Measurements from ENCODE around the gene ETS1.

The ETS1 gene

DNA sequence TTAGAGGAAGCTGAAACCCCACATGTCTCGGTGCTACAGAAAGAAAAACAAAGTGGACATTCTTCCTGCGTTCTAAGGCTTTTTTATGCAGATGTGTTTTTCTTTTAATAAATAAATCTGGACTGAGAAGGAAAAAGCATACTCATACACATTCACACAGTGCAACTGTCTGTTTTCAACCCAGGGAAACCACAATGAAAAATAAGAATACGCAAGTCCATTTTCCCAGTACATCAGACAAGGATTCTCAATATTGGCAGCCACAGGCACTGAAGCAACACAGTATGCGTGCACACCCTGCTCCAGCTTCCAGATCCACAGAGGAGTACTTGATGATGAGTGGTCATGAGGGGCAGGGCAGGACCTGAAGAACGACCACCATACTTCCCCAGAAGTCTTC, 86.9 kb downstream of the ETS1 start:
- DNase-seq (ENCODE audit: low read depth), result no peak

GRCh38 chr11:128499613-128500253, 87.6 kb downstream of the ETS1 start:
- no peak for DNase-seq (ENCODE audit: low read depth)

- no peak for DNase-seq (ENCODE audit: low read depth)
Observed at GRCh38 chr11:128498721-128499245, 88.6 kb downstream of the ETS1 start.

- DNase-seq (ENCODE audit: low read depth), result no peak
Observed at GRCh38 chr11:128497776-128498095, 89.6 kb downstream of the ETS1 start.

DNA sequence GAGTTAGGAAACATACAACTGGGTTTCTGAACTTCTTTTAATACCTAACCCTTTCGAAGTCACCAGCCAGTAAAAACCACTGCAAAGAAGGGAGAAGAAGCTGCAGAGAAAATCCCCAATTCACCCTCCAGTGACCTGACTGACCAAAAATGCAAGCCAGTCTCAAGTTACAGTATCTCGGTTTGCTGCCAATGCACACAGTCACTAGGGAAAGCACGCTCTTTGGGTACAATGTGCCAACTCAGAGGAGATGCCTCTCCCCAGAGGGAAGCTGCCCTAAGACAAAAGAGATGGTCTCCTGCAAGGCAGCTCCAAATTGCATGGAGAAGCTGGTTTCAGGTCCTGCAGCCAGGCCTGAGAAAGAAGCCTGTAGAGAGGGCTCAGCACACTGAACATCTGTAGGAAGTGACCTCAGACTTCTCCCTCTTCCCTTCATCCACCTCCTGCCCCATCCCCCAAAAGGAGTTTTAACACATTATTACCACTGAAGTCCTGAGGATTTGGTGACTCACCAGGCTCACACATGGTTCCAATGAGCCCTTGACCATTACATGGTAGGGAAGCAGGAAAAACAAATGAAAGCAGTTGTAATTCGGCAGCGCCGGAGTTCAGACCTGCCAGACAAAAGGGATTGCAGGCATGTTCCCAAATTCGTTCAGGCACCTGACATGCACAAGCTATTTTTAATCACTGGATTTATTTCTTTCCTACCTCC, 90.1 kb downstream of the ETS1 start:
- no peak for DNase-seq (ENCODE audit: low read depth)

GRCh38 chr11:128496692-128497060, 90.7 kb downstream of the ETS1 start:
- DNase-seq (ENCODE audit: low read depth), result no peak

DNA sequence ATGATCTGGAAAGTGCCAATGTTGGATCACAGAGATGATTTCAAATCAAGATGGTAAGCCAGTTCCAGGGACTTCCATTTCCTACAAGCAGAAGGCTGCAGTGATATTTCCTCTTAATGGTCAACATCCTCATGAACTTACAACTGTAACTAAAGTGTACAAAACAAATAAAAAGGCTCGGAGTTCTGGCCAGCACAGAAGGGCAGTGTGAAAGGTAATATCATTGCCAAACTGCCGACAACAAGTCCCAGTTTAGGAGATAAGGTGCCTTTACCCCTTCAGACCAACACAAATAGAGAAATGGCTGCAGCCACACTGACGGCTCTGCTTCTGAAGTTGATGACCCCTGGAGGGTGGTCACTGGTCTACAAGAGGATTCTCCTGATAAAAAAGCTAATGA, 91.1 kb downstream of the ETS1 start:
- DNase-seq (ENCODE audit: low read depth), result no peak

- no peak for DNase-seq (ENCODE audit: low read depth)
Observed at GRCh38 chr11:128494418-128495332, 92.7 kb downstream of the ETS1 start.

DNA sequence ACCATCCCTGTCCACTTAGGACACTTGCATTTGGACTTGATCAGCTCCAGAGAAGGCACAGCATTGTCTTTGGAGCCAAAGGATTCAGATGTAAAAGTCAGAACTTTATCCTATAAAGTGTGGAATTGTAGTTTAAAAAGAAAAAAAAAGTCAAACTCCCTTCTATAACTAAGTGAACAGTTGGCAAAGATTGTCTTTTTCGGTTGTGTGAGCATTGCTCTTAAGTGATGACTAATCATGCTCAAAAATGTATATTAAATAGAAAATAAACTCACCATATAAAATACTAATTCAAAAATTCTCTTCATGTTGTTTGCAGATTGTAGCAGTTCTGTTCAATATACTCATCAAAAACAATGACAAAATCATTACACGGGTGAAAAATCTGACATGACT, 93.8 kb downstream of the ETS1 start:
- DNase-seq (ENCODE audit: low read depth), result no peak

- no peak for DNase-seq (ENCODE audit: low read depth)
Observed at GRCh38 chr11:128492903-128493569, 94.3 kb downstream of the ETS1 start.

DNA sequence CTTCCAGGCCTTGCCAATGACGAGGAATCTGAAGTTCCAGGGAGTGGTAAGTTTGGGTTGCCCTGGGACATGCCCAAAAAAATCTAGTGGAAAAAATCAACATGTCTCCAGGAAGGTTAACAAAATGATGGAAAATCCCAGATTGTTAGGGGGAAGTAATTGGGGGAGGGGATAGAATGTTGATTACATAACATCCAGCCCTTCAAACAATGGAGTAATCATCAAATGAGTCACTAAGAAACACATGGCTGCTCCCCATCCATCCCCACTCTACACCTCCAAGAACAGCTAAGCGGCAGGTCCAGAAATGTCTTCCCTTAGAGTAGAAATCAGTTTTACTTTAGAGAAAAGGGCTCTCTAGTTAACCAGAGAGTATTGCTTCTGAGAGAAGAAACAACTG, 94.9 kb downstream of the ETS1 start:
- DNase-seq (ENCODE audit: low read depth), result no peak

DNA sequence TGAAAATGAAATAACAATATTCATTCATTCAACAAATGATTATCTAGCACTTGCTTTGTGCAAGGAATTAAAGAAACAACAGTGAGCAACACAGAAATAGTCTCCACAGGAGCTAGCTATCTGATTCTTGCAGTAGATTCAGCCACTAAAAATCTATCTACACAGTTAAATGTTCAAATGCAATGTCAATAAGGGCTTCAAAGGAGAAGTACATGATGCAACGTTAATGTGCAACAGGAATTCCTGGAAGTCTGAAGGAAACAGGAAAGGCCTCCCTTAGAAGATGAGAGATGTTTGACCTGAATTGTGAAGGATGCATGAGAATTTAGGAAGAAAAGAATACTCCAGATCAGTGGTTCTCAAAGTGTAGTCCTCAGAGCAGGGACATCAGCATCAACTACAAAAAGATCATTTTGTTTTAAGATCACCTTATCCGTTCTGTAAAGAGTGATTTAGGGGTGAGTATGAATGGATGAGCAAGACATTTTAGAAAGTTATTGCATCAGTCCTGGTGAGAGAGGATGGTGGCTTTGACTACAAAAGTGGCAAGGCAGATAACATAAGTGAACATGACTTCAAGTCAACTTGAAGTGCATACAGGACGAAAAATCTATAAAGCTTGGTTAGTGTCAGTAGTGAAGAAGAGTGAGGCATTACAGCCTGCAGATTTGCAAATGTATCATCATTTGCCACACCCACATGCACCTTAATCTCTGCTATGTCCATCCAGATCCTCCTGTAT, 96.0 kb downstream of the ETS1 start:
- no peak for DNase-seq (ENCODE audit: low read depth)

- no peak for DNase-seq (ENCODE audit: low read depth)
Observed at GRCh38 chr11:128490092-128490491, 97.3 kb downstream of the ETS1 start.

DNA sequence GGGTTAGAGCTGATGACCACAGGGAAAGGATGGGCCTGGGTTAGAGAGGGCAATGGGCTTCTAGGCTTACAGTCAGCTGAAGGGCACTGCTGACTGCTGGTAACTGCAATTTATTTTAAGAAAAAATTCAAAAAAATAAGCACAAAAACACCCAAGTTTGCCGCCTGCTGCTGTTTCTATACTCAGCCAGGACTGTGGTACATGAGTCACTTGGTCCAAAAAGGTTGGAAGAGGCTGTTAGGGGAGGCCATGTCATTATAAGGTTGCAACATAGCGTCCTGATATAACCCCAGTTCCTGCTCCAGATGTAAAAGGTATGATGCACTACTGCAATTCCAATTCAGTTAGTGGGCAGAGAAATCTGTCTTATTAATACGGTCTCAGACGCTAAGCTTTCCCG, 98.9 kb downstream of the ETS1 start:
- no peak for DNase-seq (ENCODE audit: low read depth)

DNA sequence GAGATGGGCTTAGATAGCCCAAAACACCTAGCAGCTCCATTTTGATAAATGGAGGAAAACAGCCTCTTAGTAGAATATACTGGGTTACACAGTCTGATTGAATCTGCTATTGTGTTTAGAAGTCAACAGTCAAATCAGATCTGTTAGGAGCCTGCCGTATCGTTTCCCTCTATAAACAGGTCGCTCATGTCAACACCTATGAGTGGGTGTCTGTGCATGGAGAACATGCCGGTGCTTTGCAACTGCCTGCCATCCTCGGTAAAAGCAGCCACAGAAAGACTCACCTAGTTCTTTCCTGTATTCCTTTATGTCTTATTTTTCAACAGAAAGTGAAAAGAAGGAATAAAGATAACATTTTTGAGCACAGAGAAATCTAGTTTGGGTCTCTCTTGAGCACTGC, 99.4 kb downstream of the ETS1 start:
- no peak for DNase-seq (ENCODE audit: low read depth)

- no peak for DNase-seq (ENCODE audit: low read depth)
Observed at GRCh38 chr11:128484172-128484571, 103.2 kb downstream of the ETS1 start.

- no peak for DNase-seq (ENCODE audit: low read depth)
Observed at GRCh38 chr11:128483211-128483788, 104.1 kb downstream of the ETS1 start.

- DNase-seq (ENCODE audit: low read depth), result no peak
Observed at GRCh38 chr11:128482512-128483191, 104.7 kb downstream of the ETS1 start.

- no peak for DNase-seq (ENCODE audit: low read depth)
Observed at GRCh38 chr11:128482092-128482491, 105.3 kb downstream of the ETS1 start.

DNA sequence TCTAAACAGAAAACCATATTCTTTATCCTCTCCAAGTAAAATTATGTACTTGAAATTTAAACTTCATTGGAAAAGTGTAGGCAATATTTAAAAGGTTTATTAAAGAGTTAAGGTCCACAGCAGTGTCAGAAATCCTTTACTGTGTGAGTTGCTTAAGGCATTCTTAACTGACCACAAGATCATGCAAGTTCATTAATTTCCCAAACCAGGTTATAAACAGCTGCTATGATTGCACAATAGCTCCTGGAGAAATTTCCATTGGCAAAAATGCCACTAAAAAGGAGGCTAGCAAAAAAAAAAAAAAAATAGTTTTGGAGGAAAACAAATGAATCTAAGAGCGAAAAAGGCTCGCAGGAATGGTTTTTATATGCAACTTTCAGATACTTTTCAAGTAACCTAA, 106.2 kb downstream of the ETS1 start:
- no peak for DNase-seq (ENCODE audit: low read depth)

DNA sequence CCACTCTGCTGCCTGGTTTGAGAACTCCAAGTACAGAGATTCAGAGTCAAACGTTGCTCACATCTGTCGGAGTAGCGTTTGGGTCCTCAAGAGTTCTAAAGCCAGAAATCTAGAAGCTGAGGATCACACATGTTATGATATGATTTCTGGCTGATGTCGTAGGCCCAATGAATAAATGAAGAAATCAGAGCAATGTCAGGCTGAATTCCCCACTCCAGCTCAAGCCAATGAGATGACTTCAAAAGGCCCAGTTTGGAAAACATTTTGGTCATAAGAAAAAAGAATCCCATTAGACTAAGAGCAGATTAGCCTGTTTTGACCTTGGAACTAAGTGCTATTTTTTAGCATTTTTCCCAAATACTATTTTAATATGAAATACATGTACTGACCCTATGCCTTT, 106.7 kb downstream of the ETS1 start:
- DNase-seq (ENCODE audit: low read depth), result no peak
